ENCODE data around the gene PCSK4.

DNA sequence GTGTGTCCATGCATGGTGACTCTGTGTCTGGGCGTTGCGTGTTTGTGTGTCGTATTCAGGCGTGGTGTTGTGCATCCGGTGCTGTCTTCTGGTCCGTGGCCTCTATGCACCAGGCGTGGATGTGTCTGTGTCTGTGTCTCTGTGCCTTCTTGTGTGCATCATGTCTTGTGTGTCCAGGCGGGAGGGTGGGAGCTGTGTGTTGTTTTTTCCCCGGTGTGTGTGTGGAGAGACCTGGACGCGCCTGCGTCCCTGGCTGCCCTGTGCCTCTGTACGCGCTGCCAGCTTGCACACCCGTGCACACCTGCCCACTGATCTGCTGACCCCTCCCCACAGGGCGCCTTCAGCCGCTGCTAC, 34.8 kb upstream of the PCSK4 start:
- no peak for TF ChIP-seq POLR2AphosphoS5 (IDR thresholded peaks at IDR 0.05)
- TF ChIP-seq CTCF (IDR thresholded peaks at IDR 0.05): no peak
- no peak for TF ChIP-seq POLR2A (IDR thresholded peaks at IDR 0.05)
- no peak for TF ChIP-seq EP300 (IDR thresholded peaks at IDR 0.05)

Data from upper lobe of left lung (tissue), 4 donors.